HG03066 (cell line): ENCODE data around the gene BBS12.

ENCODE experiments used
- ATAC-seq: cut with Tn5 transposase; IDR thresholded peaks from one replicate; pipeline ENCODE4 v1.9.1; 2021; ENCODE audit warnings: low read depth; ENCODE audit not compliant: unreplicated experiment

The BBS12 gene

GRCh38 chr4:122732329-122733026 is at the start of gene BBS12:
Gene BBS12 (plus strand): TSS chr4:122732704. CDS start chr4:122741893, 9,189 bp downstream.
- ATAC-seq = peak; percentile 100

GRCh38 chr4:122686691-122687090 is 45.8 kb upstream of the BBS12 start:
- no peak for ATAC-seq

- ATAC-seq = no peak
Measured at GRCh38 chr4:122687531-122688061, 44.9 kb upstream of the BBS12 start.

GRCh38 chr4:122688529-122689140 is 43.9 kb upstream of the BBS12 start:
- ATAC-seq = no peak

GRCh38 chr4:122689972-122690371 is 42.5 kb upstream of the BBS12 start:
- peak; percentile 96 for ATAC-seq

GRCh38 chr4:122691988-122692387 is 40.5 kb upstream of the BBS12 start:
- no peak for ATAC-seq

GRCh38 chr4:122692641-122693520 is 39.6 kb upstream of the BBS12 start:
- ATAC-seq = no peak

GRCh38 chr4:122695226-122695625 is 37.3 kb upstream of the BBS12 start:
- no peak for ATAC-seq

- no peak for ATAC-seq
Measured at GRCh38 chr4:122700178-122700725, 32.3 kb upstream of the BBS12 start.

- ATAC-seq = no peak
Measured at GRCh38 chr4:122701061-122701460, 31.4 kb upstream of the BBS12 start.

GRCh38 chr4:122701965-122702364 is 30.5 kb upstream of the BBS12 start:
- no peak for ATAC-seq

GRCh38 chr4:122702939-122703338 is 29.6 kb upstream of the BBS12 start:
- no peak for ATAC-seq

GRCh38 chr4:122703868-122704267 is 28.6 kb upstream of the BBS12 start:
- no peak for ATAC-seq

- ATAC-seq = no peak
Measured at GRCh38 chr4:122705009-122705408, 27.5 kb upstream of the BBS12 start.

- no peak for ATAC-seq
Measured at GRCh38 chr4:122705547-122706117, 26.9 kb upstream of the BBS12 start.

- ATAC-seq = no peak
Measured at GRCh38 chr4:122706511-122706910, 26.0 kb upstream of the BBS12 start.

- ATAC-seq = no peak
Measured at GRCh38 chr4:122707497-122707896, 25.0 kb upstream of the BBS12 start.

- no peak for ATAC-seq
Measured at GRCh38 chr4:122709236-122709635, 23.3 kb upstream of the BBS12 start.

GRCh38 chr4:122710434-122711308 is 21.8 kb upstream of the BBS12 start:
- no peak for ATAC-seq
